Stimulated activated memory B cell treated with anti-CD40 and anti-IgM and Interleukin-4, amounts not matched to agents 10 μg/mL and 1 μg/mL and 100 μg/mL, for 72 hours (primary cell): ENCODE data around the gene HTRA3.

Source experiments
- ATAC-seq: fragments of 150-1000 bp; cut with Tn5 transposase; 2 replicates; pipeline ENCODE4 v1.10.0; 2021
- H3K27ac Mint-ChIP-seq: one replicate; pipeline ENCODE4 v1.8.0; 2022; ENCODE audit warnings: mild to moderate bottlenecking, mixed read lengths
- H3K27me3 Mint-ChIP-seq: one replicate; pipeline ENCODE4 v1.8.0; 2022; ENCODE audit warnings: mixed read lengths
- H3K36me3 Mint-ChIP-seq: one replicate; pipeline ENCODE4 v1.8.0; 2022; ENCODE audit warnings: mixed read lengths
- H3K4me1 Mint-ChIP-seq: one replicate; pipeline ENCODE4 v1.8.0; 2022; ENCODE audit warnings: mixed read lengths
- H3K4me3 Mint-ChIP-seq: one replicate; pipeline ENCODE4 v1.8.0; 2022; ENCODE audit warnings: mild to moderate bottlenecking, moderate library complexity, mixed read lengths
- H3K9me3 Mint-ChIP-seq: one replicate; pipeline ENCODE4 v1.8.0; 2022; ENCODE audit warnings: mixed read lengths

The HTRA3 gene

GRCh38 chr4:8297141-8297601, 27.6 kb downstream of the HTRA3 start:
- H3K9me3 Mint-ChIP-seq = peaks cover 17% of the 10 kb centered on the region

DNA sequence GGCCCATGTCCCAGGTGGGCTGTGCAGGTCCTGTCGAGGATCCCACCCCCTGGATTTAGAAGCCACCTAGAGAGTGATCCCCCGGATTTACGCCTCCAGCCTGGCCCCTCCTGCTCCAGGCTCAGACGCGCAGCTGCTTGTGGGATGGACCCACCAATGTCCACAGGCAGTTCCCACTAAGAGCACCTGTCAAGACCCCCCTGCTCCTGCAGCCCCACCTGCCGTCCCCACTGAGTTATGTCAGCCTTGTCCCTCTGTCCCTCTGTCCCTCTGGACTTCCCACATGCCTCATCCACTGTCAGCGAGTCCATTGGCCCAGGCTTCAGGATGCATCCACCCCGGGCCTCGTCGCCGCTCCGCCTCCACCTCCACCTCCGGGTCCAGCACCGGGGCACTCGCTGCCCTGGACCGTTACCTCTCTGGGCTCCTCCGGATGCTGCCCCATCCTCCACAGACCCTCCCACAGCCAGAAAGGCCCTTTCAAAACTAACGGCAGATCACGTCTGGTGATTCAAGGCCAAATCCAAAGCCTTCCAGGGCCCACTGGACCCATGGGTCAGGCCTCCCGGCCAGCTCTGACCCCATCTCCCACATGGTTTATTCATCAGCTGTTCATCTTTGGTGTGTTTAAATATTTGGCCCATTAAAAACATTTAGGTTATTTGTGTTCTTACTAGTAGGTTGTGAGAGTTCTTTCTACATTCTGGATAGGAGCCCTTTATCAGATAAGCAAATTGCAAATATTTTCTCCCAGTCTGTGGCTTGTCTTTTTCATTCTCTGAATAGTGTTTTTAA, 28.3 kb downstream of the HTRA3 start:
- Mint-ChIP-seq H3K4me3 (no peak overlapping the region), H3K36me3 (peaks cover 7% of the 10 kb centered on the region)
- no peak for ATAC-seq

More at GRCh38 chr4:8297141-8297601, 27.6 kb downstream of the HTRA3 start:
- Mint-ChIP-seq H3K36me3 (peaks cover 7% of the 10 kb centered on the region), H3K4me3 (no peak overlapping the region), H3K27ac (no peak overlapping the region), H3K4me1 (no peaks in the 10 kb centered on the region), H3K27me3 (peaks cover 30% of the 10 kb centered on the region)
- peak; percentile 37 for ATAC-seq

DNA sequence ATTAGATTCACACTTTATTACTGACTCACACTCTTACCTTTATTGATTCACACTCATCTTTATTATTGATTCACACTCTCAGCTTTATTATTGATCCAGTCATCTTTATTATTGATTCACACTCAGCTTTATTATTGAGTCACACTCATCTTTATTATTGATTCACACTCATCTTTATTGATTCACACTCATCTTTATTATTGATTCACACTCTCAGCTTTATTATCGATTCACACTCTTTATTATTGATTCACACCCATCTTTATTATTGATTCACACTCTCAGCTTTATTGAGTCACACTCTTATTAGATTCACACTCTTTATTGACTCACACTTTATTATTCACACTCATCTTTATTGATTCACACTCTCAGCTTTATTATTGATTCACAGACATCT, 31.3 kb downstream of the HTRA3 start:
- no peak for ATAC-seq
- no peak overlapping the region for H3K27ac Mint-ChIP-seq
- peaks cover 19% of the 10 kb centered on the region for H3K9me3 Mint-ChIP-seq
- H3K36me3 Mint-ChIP-seq = peaks cover 7% of the 10 kb centered on the region
- peaks cover 60% of the 10 kb centered on the region for H3K27me3 Mint-ChIP-seq
- no peak overlapping the region for H3K4me3 Mint-ChIP-seq
- no peaks in the 10 kb centered on the region for H3K4me1 Mint-ChIP-seq

More for the DNA sequence above, 28.3 kb downstream of the HTRA3 start:
- Mint-ChIP-seq H3K9me3 (peaks cover 19% of the 10 kb centered on the region), H3K27me3 (peaks cover 36% of the 10 kb centered on the region), H3K27ac (no peak overlapping the region), H3K4me1 (no peaks in the 10 kb centered on the region)

GRCh38 chr4:8301851-8302730, 32.5 kb downstream of the HTRA3 start:
- ATAC-seq = no peak
- H3K4me3 Mint-ChIP-seq = no peak overlapping the region
- peaks cover 72% of the 10 kb centered on the region for H3K27me3 Mint-ChIP-seq
- peaks cover 7% of the 10 kb centered on the region for H3K36me3 Mint-ChIP-seq
- H3K4me1 Mint-ChIP-seq = no peaks in the 10 kb centered on the region
- H3K27ac Mint-ChIP-seq = no peak overlapping the region
- H3K9me3 Mint-ChIP-seq = peaks cover 19% of the 10 kb centered on the region

DNA sequence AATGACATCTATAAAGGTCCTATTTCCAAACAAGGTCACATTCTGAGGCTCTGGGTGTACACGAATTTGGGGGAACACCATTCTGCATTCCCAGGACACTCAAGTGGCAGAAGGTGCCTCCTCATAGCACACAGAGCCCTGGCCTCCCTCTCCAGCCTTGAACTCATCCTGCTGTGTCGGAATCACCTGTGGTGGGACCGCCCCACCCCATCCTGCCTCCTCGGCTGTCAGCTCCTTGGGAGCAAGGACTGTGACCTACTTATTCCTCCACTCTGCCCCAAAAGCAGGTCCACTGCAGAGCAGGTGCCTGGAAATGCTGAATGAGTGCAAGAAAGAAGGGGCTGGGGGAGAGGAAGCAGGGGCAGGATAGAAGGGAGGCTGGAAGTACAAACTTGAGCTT, 33.5 kb downstream of the HTRA3 start:
- peaks cover 19% of the 10 kb centered on the region for H3K9me3 Mint-ChIP-seq
- peaks cover 7% of the 10 kb centered on the region for H3K36me3 Mint-ChIP-seq
- H3K27me3 Mint-ChIP-seq = peaks cover 73% of the 10 kb centered on the region
- no peak overlapping the region for H3K4me3 Mint-ChIP-seq
- no peak for ATAC-seq
- H3K4me1 Mint-ChIP-seq = no peaks in the 10 kb centered on the region
- no peak overlapping the region for H3K27ac Mint-ChIP-seq

DNA sequence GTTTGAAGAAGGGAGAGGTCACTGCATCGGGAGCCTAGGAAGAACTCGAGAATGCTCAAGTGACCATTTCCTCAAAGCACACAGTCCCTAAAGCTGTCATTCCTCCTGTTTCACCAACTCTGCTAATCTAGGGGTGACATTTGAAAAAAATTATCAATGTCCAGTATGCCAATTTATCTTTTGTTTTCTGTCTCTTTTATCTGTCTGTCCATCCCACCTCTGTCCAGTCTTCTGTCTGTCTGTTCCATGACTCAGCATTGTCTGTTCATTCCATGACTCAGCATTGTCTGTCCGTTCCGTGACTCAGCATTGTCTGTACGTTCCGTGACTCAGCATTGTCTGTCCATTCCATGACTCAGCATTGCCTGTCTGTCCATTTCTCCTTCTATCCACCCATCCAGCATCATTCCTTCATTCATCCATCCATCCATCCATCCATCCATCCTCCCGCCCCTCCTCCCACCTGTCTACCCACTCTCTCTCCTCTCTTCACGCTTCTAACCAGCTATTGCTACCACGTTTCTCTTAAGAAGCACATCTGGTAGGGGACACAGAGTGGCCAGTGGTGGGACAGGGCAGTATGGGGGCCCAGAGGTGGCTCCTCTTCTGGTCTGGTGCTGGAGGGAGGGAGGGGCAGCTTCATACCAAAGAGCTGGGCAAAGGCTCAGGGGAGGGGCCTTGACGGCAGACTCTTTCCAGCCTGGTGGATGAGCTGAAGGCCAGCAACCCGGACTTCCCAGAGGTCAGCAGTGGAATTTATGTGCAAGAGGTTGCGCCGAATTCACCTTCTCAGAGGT, 34.1 kb downstream of the HTRA3 start:
- Mint-ChIP-seq H3K36me3 (peaks cover 7% of the 10 kb centered on the region), H3K27me3 (peaks cover 76% of the 10 kb centered on the region), H3K4me3 (no peak overlapping the region), H3K27ac (no peak overlapping the region), H3K4me1 (no peaks in the 10 kb centered on the region), H3K9me3 (peaks cover 19% of the 10 kb centered on the region)
- no peak for ATAC-seq

DNA sequence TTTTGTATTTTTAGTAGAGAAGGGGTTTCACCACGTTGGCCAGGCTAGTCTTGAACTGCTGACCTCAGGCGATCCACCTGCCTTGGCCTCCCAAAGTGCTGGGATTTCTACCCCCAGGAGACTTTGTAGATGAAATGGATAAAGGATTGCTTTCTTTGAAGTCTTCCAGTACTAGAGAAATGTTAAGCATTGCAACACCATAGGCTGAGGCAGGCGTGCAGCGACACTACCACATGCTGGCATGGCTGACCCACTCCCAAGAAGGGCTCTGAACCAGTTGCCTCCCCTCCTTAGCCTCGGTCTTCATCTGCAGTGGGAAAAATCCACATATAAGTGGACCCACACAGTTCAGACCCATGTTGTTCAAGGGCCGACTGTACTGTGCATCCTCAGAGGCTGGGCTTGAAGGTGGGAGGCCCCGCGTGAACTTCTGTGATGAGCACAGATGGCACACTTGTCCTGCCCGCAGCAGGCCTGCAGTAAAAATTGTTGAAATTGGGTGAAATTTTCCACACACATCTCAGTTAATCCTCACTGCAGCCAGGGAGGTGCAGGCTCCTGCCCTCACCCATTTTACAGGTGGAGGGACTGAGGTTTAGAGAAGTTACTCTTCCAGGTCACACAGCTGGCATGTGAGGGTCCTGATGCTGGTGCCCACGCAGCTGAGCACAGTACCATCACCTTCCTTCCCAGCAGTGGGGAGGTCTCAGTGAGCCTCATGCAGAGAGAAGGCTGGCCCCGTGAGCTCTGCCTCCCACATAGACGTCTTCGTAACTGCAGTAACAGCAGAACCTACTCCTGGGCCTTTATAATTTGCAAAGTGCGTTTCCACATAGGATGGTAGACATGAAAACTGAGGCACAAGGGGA, 35.5 kb downstream of the HTRA3 start:
- no peak for ATAC-seq
- H3K36me3 Mint-ChIP-seq = peaks cover 7% of the 10 kb centered on the region
- H3K4me3 Mint-ChIP-seq = no peak overlapping the region
- peaks cover 19% of the 10 kb centered on the region for H3K9me3 Mint-ChIP-seq
- H3K4me1 Mint-ChIP-seq = no peaks in the 10 kb centered on the region
- peaks cover 85% of the 10 kb centered on the region for H3K27me3 Mint-ChIP-seq
- no peak overlapping the region for H3K27ac Mint-ChIP-seq

- peaks cover 14% of the 10 kb centered on the region for H3K9me3 Mint-ChIP-seq
- H3K36me3 Mint-ChIP-seq = peaks cover 3% of the 10 kb centered on the region
- H3K4me1 Mint-ChIP-seq = no peaks in the 10 kb centered on the region
- peaks cover 88% of the 10 kb centered on the region for H3K27me3 Mint-ChIP-seq
- no peak overlapping the region for H3K27ac Mint-ChIP-seq
- ATAC-seq = no peak
- no peak overlapping the region for H3K4me3 Mint-ChIP-seq
Observed at GRCh38 chr4:8305851-8306471, 36.4 kb downstream of the HTRA3 start.

- Mint-ChIP-seq H3K4me3 (no peak overlapping the region), H3K27ac (no peak overlapping the region), H3K9me3 (peaks cover 12% of the 10 kb centered on the region), H3K27me3 (peaks cover 88% of the 10 kb centered on the region), H3K4me1 (no peaks in the 10 kb centered on the region), H3K36me3 (no peaks in the 10 kb centered on the region)
- no peak for ATAC-seq
Observed at GRCh38 chr4:8306511-8307021, 37.0 kb downstream of the HTRA3 start.

DNA sequence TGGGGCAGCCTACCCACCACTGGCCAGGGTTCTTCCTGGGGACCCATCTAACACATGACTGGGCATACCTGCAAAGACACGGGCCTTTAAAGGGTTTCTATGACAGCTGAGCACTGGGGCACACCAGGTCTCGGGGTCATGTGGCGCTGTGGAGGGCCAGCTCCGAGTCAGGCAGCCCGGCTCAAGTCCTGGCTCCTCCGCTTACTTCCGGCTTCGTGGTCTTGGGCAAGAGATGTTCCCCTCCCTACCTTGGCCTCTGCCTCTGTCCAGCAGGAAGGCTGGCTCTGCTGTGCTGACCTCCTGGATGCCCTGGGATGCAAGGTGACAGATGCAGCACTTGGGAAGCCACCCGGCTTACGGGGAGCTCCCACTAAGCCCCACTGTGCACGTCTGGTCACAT, 37.6 kb downstream of the HTRA3 start:
- Mint-ChIP-seq H3K27me3 (peaks cover 82% of the 10 kb centered on the region), H3K9me3 (peaks cover 9% of the 10 kb centered on the region), H3K4me1 (no peaks in the 10 kb centered on the region), H3K27ac (no peak overlapping the region), H3K36me3 (no peaks in the 10 kb centered on the region), H3K4me3 (no peak overlapping the region)
- no peak for ATAC-seq

GRCh38 chr4:8307714-8308113, 38.2 kb downstream of the HTRA3 start:
- no peak for ATAC-seq
- Mint-ChIP-seq H3K27ac (no peak overlapping the region), H3K4me3 (no peak overlapping the region), H3K27me3 (peaks cover 77% of the 10 kb centered on the region), H3K9me3 (peaks cover 11% of the 10 kb centered on the region), H3K36me3 (no peaks in the 10 kb centered on the region), H3K4me1 (no peaks in the 10 kb centered on the region)

GRCh38 chr4:8308144-8308543, 38.6 kb downstream of the HTRA3 start:
- no peak overlapping the region for H3K4me3 Mint-ChIP-seq

GRCh38 chr4:8308856-8309771, 39.6 kb downstream of the HTRA3 start:
- H3K9me3 Mint-ChIP-seq = peaks cover 6% of the 10 kb centered on the region
- H3K27ac Mint-ChIP-seq = no peak overlapping the region
- H3K27me3 Mint-ChIP-seq = peaks cover 71% of the 10 kb centered on the region
- H3K4me1 Mint-ChIP-seq = no peaks in the 10 kb centered on the region
- no peaks in the 10 kb centered on the region for H3K36me3 Mint-ChIP-seq
- no peak overlapping the region for H3K4me3 Mint-ChIP-seq
- ATAC-seq = no peak

More at GRCh38 chr4:8308144-8308543, 38.6 kb downstream of the HTRA3 start:
- Mint-ChIP-seq H3K36me3 (no peaks in the 10 kb centered on the region), H3K27me3 (peaks cover 73% of the 10 kb centered on the region), H3K4me1 (no peaks in the 10 kb centered on the region), H3K27ac (no peak overlapping the region), H3K9me3 (peaks cover 11% of the 10 kb centered on the region)
- no peak for ATAC-seq
